GM12872 (cell line): ENCODE measurements around the gene ARL6IP4.
A peak's percentile ranks its signal among the peaks of the same experiment; 100 is the strongest.

Source experiments
- CTCF ChIP-seq: IDR thresholded peaks from 3 replicates; pipeline ENCODE4 v1.5.1; 2011; ENCODE audit warnings: low read depth, mild to moderate bottlenecking, low read length, moderate library complexity; ENCODE audit not compliant: insufficient read depth

The ARL6IP4 gene

GRCh38 chr12:122943196-122943595, 37.3 kb upstream of the ARL6IP4 start:
- TF ChIP-seq CTCF = no peak

- TF ChIP-seq CTCF = no peak
Observed at GRCh38 chr12:122944605-122945592, 35.6 kb upstream of the ARL6IP4 start.

- TF ChIP-seq CTCF = peak; percentile 38; the same call in 1 of the 3 replicates
Observed at GRCh38 chr12:122946690-122947341, 33.7 kb upstream of the ARL6IP4 start.

DNA sequence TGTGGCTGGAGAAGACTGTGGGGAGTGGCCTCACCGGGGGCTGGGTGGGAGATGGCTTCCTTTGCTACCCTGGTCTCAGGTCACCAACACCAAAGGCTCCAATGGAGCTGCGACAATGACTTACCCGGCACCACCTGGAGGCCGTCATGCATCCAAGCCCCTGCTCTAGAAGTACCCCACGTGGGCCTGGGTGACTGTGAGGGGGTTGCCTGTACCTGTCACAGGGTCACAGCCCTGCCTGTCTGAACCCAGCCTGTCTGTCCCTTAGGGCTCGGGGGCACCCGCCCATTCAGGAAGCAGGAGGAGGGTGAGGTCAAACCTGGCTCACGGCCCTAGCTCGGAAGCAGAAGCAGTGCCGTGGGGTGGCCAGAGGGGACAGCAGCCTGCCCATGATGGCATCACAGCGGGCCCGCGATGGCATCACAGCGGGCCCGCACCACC, 33.1 kb upstream of the ARL6IP4 start:
- 0 out of 3 replicates have a peak, but pooled peaks have one; percentile 3 for TF ChIP-seq CTCF

DNA sequence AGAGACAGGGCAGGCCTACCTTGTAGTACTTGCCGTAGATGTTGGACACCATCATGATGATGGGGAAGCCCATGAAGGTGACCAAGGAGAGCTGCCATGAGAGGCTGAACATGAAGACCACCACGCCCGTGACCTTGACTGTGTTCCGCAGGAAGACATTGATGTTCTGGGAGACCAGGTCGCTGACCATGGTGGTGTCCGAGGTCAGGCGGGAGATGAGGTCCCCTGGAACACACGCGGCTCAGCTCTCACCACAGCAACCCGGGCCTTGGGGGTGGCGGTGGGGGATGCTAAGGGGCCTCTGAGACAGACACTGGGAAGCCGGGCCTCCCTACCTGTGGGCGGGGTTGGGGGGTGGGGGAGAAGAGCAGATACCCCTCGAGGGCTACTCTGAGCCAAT, 31.9 kb upstream of the ARL6IP4 start:
- no peak for TF ChIP-seq CTCF

DNA sequence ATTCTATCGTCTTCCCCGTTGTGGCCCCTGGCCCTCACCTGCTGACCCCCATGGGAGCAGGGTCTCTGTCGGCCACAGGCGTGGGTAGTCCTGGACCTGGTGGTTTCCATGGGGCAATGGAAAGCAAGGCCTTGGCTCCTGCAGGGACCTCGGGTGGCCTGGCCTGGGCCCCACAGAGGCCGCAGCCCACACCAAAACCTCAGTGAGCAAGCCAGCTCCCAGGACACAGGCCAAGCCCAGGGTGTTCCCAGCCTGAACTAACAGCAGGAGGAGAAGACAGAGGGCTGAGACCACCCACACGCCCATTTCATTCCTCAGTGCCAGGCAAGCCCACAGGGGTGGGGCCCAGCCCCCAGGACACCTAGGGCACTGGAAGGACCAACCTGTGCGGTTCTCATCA, 31.1 kb upstream of the ARL6IP4 start:
- no peak for TF ChIP-seq CTCF
